Hematopoietic multipotent progenitor cell treated with erythropoietin and hydrocortisone succinate and interleukin-3 and kit ligand, for 6 days (in vitro differentiated cells): ENCODE results near the gene AIF1.

ENCODE experiments used
- DNase-seq: peaks from one replicate; pipeline ENCODE4 v3.0.0-alpha.2; 2015

Gene AIF1

GRCh38 chr6:31621320-31621939 lies 6.4 kb downstream of the AIF1 start:
- no peak for DNase-seq

- DNase-seq, result no peak
Observed at GRCh38 chr6:31621991-31622390, 7.0 kb downstream of the AIF1 start.

GRCh38 chr6:31622684-31623091 lies 7.7 kb downstream of the AIF1 start:
- DNase-seq, result peak; percentile 31

GRCh38 chr6:31624070-31624469 lies 9.0 kb downstream of the AIF1 start:
- DNase-seq, result no peak

- DNase-seq, result no peak
Observed at GRCh38 chr6:31626952-31627351, 11.9 kb downstream of the AIF1 start.

- no peak for DNase-seq
Observed at GRCh38 chr6:31627690-31628287, 12.8 kb downstream of the AIF1 start.

- DNase-seq, result no peak
Observed at GRCh38 chr6:31629014-31629413, 14.0 kb downstream of the AIF1 start.

- no peak for DNase-seq
Observed at GRCh38 chr6:31630177-31630934, 15.3 kb downstream of the AIF1 start.

GRCh38 chr6:31631209-31631608 lies 16.2 kb downstream of the AIF1 start:
- DNase-seq, result no peak

- DNase-seq, result no peak
Observed at GRCh38 chr6:31631681-31632278, 16.7 kb downstream of the AIF1 start.

- no peak for DNase-seq
Observed at GRCh38 chr6:31632279-31632946, 17.4 kb downstream of the AIF1 start.

- DNase-seq, result no peak
Observed at GRCh38 chr6:31633447-31633846, 18.4 kb downstream of the AIF1 start.

- no peak for DNase-seq
Observed at GRCh38 chr6:31634131-31634530, 19.1 kb downstream of the AIF1 start.

GRCh38 chr6:31634969-31635575 lies 20.0 kb downstream of the AIF1 start:
- no peak for DNase-seq

GRCh38 chr6:31636698-31637596 lies 21.9 kb downstream of the AIF1 start:
- no peak for DNase-seq

- no peak for DNase-seq
Observed at GRCh38 chr6:31639043-31639442, 24.0 kb downstream of the AIF1 start.

GRCh38 chr6:31639449-31639861 lies 24.4 kb downstream of the AIF1 start:
- no peak for DNase-seq

GRCh38 chr6:31640612-31641011 lies 25.6 kb downstream of the AIF1 start:
- no peak for DNase-seq

GRCh38 chr6:31641370-31641769 lies 26.3 kb downstream of the AIF1 start:
- no peak for DNase-seq

GRCh38 chr6:31642798-31643570 lies 27.9 kb downstream of the AIF1 start:
- no peak for DNase-seq
